Heart left ventricle (tissue), 16 donors: Measurements from ENCODE around the gene ODC1. TPM values are rescaled to one million over a fixed set of nuclear protein-coding genes. Genes with fewer than 3 reads are reported as not detected.

Experiments
- ATAC-seq, 4 donors: fragments of 200-7000 bp; cut with Tn5 transposase; one replicate each; pipeline ENCODE4 v1.9.1; 2020 to 2022; ENCODE audit warnings: moderate library complexity in 4 of 4, mild to moderate bottlenecking in 3 of 4, moderate number of reproducible peaks in 1 of 4
- DNase-seq, 5 donors: peaks; one replicate each; pipeline ENCODE4 v3.0.0-alpha.2; 2020
- H3K27ac ChIP-seq, 12 donors: fragments of 200-600 bp; sonication (generic) in 4 of 12; one replicate each; pipeline versions ENCODE4 v1.5.0 to v1.8.0; 2016 to 2022; ENCODE audit warnings: mild to moderate bottlenecking in 2 of 12
- H3K27me3 ChIP-seq, 9 donors: fragments of 200-600 bp; sonication (generic) in 2 of 9; one replicate each; pipeline versions ENCODE4 v1.5.1 to v1.8.0; 2016 to 2022; ENCODE audit warnings: mild to moderate bottlenecking in 3 of 9
- H3K36me3 ChIP-seq, 9 donors: fragments of 200-600 bp; sonication (generic) in 2 of 9; one replicate each; pipeline versions ENCODE4 v1.5.0 to v1.8.0; 2018 to 2022; ENCODE audit warnings: mild to moderate bottlenecking in 2 of 9
- H3K4me1 ChIP-seq, 12 donors: fragments of 200-600 bp; sonication (generic) in 4 of 12; one replicate each; pipeline versions ENCODE4 v1.5.0 to v1.8.0; 2016 to 2022; ENCODE audit warnings: mild to moderate bottlenecking in 3 of 12
- H3K4me3 ChIP-seq, 12 donors: fragments of 200-600 bp; sonication (generic) in 4 of 12; one replicate each; pipeline versions ENCODE4 v1.5.0 to v1.8.0; 2017 to 2022; ENCODE audit warnings: mild to moderate bottlenecking in 9 of 12, moderate library complexity in 4 of 12
- H3K9me3 ChIP-seq, 12 donors: fragments of 200-600 bp; sonication (generic) in 4 of 12; one replicate each; pipeline versions ENCODE4 v1.5.0 to v1.8.0; 2016 to 2022; ENCODE audit warnings: mild to moderate bottlenecking in 1 of 12
- POLR2A ChIP-seq, 2 donors: fragments of 450-650 bp; IDR thresholded peaks; one replicate each; pipeline ENCODE4 v1.6.1; 2017; ENCODE audit warnings: antibody characterized with exemption in 2 of 2, mild to moderate bottlenecking in 2 of 2, moderate library complexity in 2 of 2
- WGBS, 4 donors: extraction: QIAGEN DNeasy Blood & Tissue Kit in 2 of 4; methylation state at CpG; one replicate each; pipeline versions ENCODE4 v1.1.5 to v1.1.7; 2013 to 2018; 5-methylcytosine and 5-hydroxymethylcytosine counted together
- intact Hi-C, 10 donors: fragments of 100-400 bp; cut with DNase I; formaldehyde crosslinking; loops; one replicate each; pipeline versions ENCODE4 v1.11.1 to v1.14.2; 2022
- polyA plus RNA-seq, 2 donors: library from polyadenylated mRNA; stranded (reverse); fragments of 200-250 nt; gene quantifications; one replicate each; pipeline ENCODE4 v1.2.3, GENCODE V29; 2013
- total RNA-seq, 9 donors: library from RNA; depleted of rRNA in 2 of 9; stranded (reverse); fragments of >200 nt in 2 of 9; fragmentation: NEBNext Ultra II Directional in 3 of 9; extraction: Animal tissue kit (Norgen Biotek cat#: 25700) in 3 of 9; gene quantifications; one replicate each; pipeline versions ENCODE4 v1.1.0 to v1.2.4, GENCODE V29; 2016 to 2023
- TF ChIP-seq, protein P1 (sequence below), 12 donors: fragments of 200-600 bp; sonication (generic) in 4 of 12; IDR thresholded peaks; one replicate each; pipeline versions ENCODE4 v1.5.0 to v1.8.0; 2018 to 2022; ENCODE audit warnings: antibody characterized with exemption in 12 of 12, mild to moderate bottlenecking in 5 of 12
- donor health status: ischemic (EF 13 %, LVEDD 7.1; RV severe dilation, severe dysfunction).
- donor health status: healthy with polysubstance abuse.
- donor health status: DM: no; HTN: yes; CAD: no.
- donor health status: DM: no; HTN: no; CAD: no.
- donor health status: ischemic (EF 25% LVEDD 6.9; RV normal size, moderate dysfunction).
- donor health status: ischemic (EF 25% LVEDD 5.7; RV mildly dilated, moderate dysfunction).
- donor health status: healthy.
- donor health status: DM: yes; HTN: yes; CAD: no.
- donor health status: ischemic (EF 35%, LVEDD 5.7; RV mildly dilated, moderate dysfunction).
- donor health status: nonischemic (EF 11% LVEDD 7.7; RV severe dilation, severe dysfunction).
- donor health status: DM: yes; HTN: yes; CAD: no.
- donor health status: PGD.
- donor health status: ischemic (EF 29% LVEDD 5.4; RV normal size, mild dysfunction).
- donor health status: nonischemic (EF 23%, LVEDD 6.1; RV moderate dilation, normal function).

The ODC1 gene
- total and polyA plus RNA-seq, 11 donors, result 6.1 to 103 (median 48.2) TPM

DNA sequence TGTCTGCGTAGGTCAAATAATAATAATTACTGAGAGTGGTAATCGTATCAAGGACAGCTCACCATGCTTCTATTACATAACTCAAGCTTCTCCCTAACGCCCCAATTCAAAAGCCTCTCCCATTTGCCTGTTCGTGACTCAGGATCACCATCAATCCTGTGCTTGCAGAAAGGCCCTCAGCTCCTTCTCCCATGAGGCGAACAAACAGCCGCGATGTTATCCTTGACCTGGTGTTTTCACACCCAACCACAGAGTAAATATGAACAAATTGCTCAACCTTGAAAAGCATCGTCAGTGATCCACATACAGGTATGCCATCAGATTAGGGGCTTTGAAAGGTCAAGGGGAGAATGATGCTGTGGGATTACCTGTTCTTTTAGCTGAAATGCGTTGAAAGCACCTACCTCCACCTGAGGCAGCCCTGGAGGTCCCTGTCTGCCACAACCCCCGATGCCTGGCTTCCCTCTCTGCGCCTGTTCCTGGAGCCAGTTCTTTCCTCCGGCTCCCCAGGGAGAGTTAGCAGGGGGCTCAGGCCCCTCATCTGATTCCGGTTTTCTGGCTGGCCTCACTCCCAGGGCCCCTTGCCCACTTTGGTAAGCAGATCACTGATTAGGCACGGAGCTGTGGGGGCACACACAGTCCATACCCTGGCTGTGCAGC is 39.1 kb upstream of the ODC1 start:
- ATAC-seq (no peak), DNase-seq (no peak)
- no peak for TF ChIP-seq POLR2A (IDR thresholded peaks at IDR 0.05)
- TF ChIP-seq, protein P1, sequence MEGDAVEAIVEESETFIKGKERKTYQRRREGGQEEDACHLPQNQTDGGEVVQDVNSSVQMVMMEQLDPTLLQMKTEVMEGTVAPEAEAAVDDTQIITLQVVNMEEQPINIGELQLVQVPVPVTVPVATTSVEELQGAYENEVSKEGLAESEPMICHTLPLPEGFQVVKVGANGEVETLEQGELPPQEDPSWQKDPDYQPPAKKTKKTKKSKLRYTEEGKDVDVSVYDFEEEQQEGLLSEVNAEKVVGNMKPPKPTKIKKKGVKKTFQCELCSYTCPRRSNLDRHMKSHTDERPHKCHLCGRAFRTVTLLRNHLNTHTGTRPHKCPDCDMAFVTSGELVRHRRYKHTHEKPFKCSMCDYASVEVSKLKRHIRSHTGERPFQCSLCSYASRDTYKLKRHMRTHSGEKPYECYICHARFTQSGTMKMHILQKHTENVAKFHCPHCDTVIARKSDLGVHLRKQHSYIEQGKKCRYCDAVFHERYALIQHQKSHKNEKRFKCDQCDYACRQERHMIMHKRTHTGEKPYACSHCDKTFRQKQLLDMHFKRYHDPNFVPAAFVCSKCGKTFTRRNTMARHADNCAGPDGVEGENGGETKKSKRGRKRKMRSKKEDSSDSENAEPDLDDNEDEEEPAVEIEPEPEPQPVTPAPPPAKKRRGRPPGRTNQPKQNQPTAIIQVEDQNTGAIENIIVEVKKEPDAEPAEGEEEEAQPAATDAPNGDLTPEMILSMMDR (IDR thresholded peaks at IDR 0.05), result no peak
- Histone ChIP-seq H3K27me3 (peaks cover 0 to 31% (median 9%) of the 10 kb centered on the region in 9 donors), H3K4me3 (no peak overlapping the region), H3K9me3 (peaks cover 0 to 11% (median 0%) of the 10 kb centered on the region in 12 donors), H3K4me1 (no peaks in the 10 kb centered on the region), H3K27ac (no peak overlapping the region), H3K36me3 (no peaks in the 10 kb centered on the region)
- intact Hi-C loops, result no loop called here
- 67 to 72% (median 68%) methylated on average over 14 of the region's 14 CpGs for WGBS, 4 donors

DNA sequence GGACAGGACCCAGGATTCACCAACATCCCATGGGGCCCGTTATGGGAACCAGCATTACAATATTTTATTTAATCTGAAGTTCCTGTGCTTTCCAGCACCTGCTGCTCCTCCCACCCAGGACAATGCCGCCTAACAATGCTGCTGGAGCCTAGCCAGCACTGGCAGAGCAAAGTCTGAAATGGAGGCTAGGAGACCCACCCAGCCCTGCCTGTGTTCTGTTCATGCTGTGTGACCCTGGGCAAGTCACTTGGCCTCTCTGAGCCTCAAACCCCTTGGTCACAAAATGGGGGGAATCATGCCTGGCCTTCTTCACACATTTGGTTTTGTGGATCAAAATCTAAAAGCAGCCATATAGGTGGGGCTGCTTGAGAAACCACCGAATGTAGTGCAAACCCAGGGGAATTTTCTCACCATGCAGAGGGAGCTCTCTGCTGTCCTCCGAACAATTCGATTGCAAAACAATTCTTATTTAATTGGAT is 38.5 kb upstream of the ODC1 start:
- Histone ChIP-seq H3K9me3 (peaks cover 0 to 5% (median 0%) of the 10 kb centered on the region in 12 donors), H3K36me3 (no peaks in the 10 kb centered on the region), H3K4me3 (no peak overlapping the region), H3K4me1 (no peaks in the 10 kb centered on the region), H3K27ac (no peak overlapping the region), H3K27me3 (peaks cover 0 to 31% (median 11%) of the 10 kb centered on the region in 9 donors)
- DNase-seq (no peak), ATAC-seq (no peak)
- 59 to 70% (median 69%) methylated on average over 5 of the region's 5 CpGs for WGBS, 4 donors
- intact Hi-C loops, result no loop called here
- TF ChIP-seq, protein P1 (IDR thresholded peaks at IDR 0.05), result no peak
- TF ChIP-seq POLR2A (IDR thresholded peaks at IDR 0.05), result no peak

DNA sequence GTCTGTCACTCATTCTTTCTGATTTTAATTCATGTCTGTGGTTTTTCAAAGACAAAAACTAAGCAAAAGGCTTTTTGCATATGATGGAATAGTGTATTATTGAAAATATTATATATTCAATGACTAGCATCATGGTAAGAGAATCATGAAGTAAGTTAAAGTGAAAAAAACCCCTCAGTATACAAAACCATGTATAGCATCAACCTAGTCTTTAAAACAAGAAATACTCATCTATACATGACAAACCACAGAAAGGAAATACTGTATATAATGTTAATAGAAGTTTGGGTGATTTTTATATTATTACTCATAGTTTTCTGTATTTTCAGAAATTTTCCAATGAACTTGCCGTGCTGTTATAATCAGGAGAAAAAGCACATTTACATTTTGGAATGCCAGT is 38.0 kb upstream of the ODC1 start:
- WGBS, 4 donors, result 83 to 97% (median 90%) methylated on average over 1 of the region's 1 CpG
- intact Hi-C loops, result no loop called here
- Histone ChIP-seq H3K27ac (no peak overlapping the region), H3K36me3 (no peaks in the 10 kb centered on the region), H3K27me3 (peaks cover 0 to 31% (median 11%) of the 10 kb centered on the region in 9 donors), H3K9me3 (no peaks in the 10 kb centered on the region), H3K4me3 (no peak overlapping the region), H3K4me1 (no peaks in the 10 kb centered on the region)
- DNase-seq, result no peak
- ATAC-seq, result no peak
- TF ChIP-seq, protein P1 (IDR thresholded peaks at IDR 0.05), result no peak
- no peak for TF ChIP-seq POLR2A (IDR thresholded peaks at IDR 0.05)

DNA sequence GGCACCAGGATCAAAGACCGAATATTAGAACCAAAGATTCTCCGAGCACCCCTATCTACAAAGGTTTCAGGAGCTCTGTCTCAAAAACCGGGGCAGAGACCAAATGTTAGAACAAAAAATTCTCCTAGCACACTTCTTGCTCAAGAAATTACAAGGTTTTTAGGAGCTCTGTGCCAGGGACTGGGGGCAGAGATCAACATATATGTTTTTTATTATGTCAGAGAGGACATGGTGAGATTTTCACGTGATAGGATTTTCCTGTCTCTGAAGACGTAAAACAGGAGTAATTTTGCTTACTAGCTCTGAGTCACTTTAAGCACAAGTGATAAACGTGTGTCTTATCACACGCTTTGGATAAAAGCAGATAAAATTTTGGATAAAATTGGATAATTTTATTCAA is 34.8 kb upstream of the ODC1 start:
- ATAC-seq, result no peak
- Histone ChIP-seq H3K9me3 (no peaks in the 10 kb centered on the region), H3K27me3 (peaks cover 0 to 27% (median 9%) of the 10 kb centered on the region in 9 donors), H3K4me1 (no peaks in the 10 kb centered on the region), H3K36me3 (no peaks in the 10 kb centered on the region), H3K4me3 (no peak overlapping the region), H3K27ac (no peak overlapping the region)
- DNase-seq, result no peak
- 43 to 61% (median 51%) methylated on average over 7 of the region's 7 CpGs for WGBS, 4 donors
- no peak for TF ChIP-seq POLR2A (IDR thresholded peaks at IDR 0.05)
- intact Hi-C loops, result no loop called here
